Natural killer cell treated with Interleukin-12 subunit alpha and Interleukin-12 subunit beta and Interleukin-15 and Interleukin-18, amount 100 ng/mL, for 72 hours (primary cell): ENCODE results near the gene SH3GL2. TPM values are rescaled to one million over a fixed set of nuclear protein-coding genes. Genes with fewer than 3 reads are reported as not detected.

Experiments used
- ATAC-seq, 2 donors: fragments of 150-1000 bp; cut with Tn5 transposase in 1 of 2; sonication (Bioruptor Pico), chemical (Tn5 transposase) in 1 of 2; 2 replicates each; pipeline ENCODE4 v1.10.0; 2021
- DNase-seq: peaks from one replicate; pipeline ENCODE4 v3.0.0; 2022; ENCODE audit warnings: low spot score
- H3K27ac Mint-ChIP-seq, 2 donors: 1 replicate in 1 of 2; 2 replicates in 1 of 2; pipeline ENCODE4 v1.8.0; 2022; ENCODE audit warnings: mixed read lengths in 2 of 2, mild to moderate bottlenecking in 1 of 2, moderate library complexity in 1 of 2
- H3K27me3 Mint-ChIP-seq, 2 donors: 1 replicate in 1 of 2; 2 replicates in 1 of 2; pipeline ENCODE4 v1.8.0; 2022; ENCODE audit warnings: mixed read lengths in 2 of 2
- H3K36me3 Mint-ChIP-seq: one replicate; pipeline ENCODE4 v1.8.0; 2022; ENCODE audit warnings: mixed read lengths
- H3K4me1 Mint-ChIP-seq, 2 donors: 1 replicate in 1 of 2; 2 replicates in 1 of 2; pipeline ENCODE4 v1.8.0; 2022; ENCODE audit warnings: low read depth in 2 of 2, mixed read lengths in 2 of 2, mild to moderate bottlenecking in 1 of 2
- H3K4me3 Mint-ChIP-seq: one replicate; pipeline ENCODE4 v1.8.0; 2022; ENCODE audit warnings: mixed read lengths
- H3K9me3 Mint-ChIP-seq: 2 replicates; pipeline ENCODE4 v1.8.0; 2022; ENCODE audit warnings: mixed read lengths
- total RNA-seq, 2 donors: library from RNA; stranded (reverse); gene quantifications; one replicate each; pipeline ENCODE4 v1.2.3, GENCODE V29; 2022

Gene SH3GL2
- total RNA-seq, result not detected

GRCh38 chr9:17578911-17579793 is at the start of gene SH3GL2:
SH3GL2 (plus strand) TSS chr9:17579066.
- no peak within 1 kb of the TSS for H3K27ac Mint-ChIP-seq
- DNase-seq (peak; percentile 61), ATAC-seq (peak; percentile 32 to 41)
- H3K4me3 Mint-ChIP-seq, result no peak within 1 kb of the TSS
- peaks cover 18 to 23% of the 10 kb centered on the region in 2 donors for H3K27me3 Mint-ChIP-seq
- H3K4me1 Mint-ChIP-seq, result no peaks in the 10 kb centered on the region
- H3K36me3 Mint-ChIP-seq, result no peaks in the 10 kb centered on the region
- H3K9me3 Mint-ChIP-seq, result no peaks in the 10 kb centered on the region

DNA sequence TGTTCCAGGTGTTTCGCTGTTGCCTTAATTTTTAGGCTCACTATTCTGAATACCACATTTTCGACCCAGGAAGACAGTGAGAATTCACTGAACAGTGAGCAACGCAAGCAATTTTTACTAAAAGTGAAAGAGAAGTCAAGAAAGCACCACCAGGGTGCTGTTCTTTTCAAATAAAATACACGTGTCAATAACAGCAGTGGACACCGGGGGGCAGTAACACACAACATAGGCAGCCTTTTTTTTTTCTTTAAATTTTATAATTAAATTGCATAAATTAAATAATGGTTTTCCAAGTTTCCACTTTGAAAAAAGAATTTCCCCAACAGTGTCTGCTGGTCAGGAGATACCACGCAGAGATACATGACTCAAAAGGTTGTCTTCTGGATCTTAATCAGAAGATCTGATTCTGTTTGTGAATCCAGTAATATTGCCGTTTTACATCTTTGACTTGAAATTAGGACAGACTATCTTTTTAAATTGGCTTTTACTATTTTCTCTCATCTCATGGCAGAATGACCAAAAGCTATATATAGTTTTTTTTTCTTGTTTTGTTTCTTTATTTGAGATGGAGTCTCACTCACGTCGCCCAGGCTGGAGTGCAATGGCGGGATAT is 47.1 kb upstream of the SH3GL2 start:
- Mint-ChIP-seq H3K4me3 (no peak overlapping the region), H3K36me3 (no peaks in the 10 kb centered on the region), H3K27ac (no peak overlapping the region), H3K4me1 (no peaks in the 10 kb centered on the region), H3K9me3 (no peaks in the 10 kb centered on the region), H3K27me3 (peaks cover 0 to 2% of the 10 kb centered on the region in 2 donors)
- DNase-seq (no peak), ATAC-seq (no peak)

GRCh38 chr9:17532461-17532860 is 46.4 kb upstream of the SH3GL2 start:
- Mint-ChIP-seq H3K27me3 (no peaks in the 10 kb centered on the region), H3K4me1 (no peaks in the 10 kb centered on the region), H3K36me3 (no peaks in the 10 kb centered on the region), H3K27ac (no peak overlapping the region), H3K4me3 (no peak overlapping the region), H3K9me3 (no peaks in the 10 kb centered on the region)
- DNase-seq (no peak), ATAC-seq (peak in 1 of 2 donors; percentile 32)

DNA sequence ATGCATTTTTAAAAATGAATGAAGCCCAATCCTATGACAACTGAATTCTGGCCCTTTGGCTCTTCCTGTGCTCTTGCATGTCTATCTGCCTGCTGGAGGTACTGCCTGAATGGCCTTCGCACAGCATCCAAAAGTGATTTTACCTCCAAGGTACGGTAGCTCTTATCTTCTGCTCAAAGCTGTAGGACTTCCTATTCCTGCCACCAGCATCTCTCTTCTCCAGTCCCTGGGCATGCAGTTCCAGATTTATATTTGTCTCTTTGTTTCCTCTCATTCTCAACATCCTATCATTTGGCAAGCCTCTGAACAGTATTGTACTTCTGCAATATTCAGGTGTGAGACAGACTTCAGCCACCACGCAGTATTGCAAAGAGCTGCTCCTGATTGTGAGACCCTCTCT is 43.7 kb upstream of the SH3GL2 start:
- DNase-seq, result no peak
- Mint-ChIP-seq H3K4me1 (no peaks in the 10 kb centered on the region), H3K27me3 (no peaks in the 10 kb centered on the region), H3K9me3 (no peaks in the 10 kb centered on the region), H3K27ac (no peak overlapping the region), H3K36me3 (no peaks in the 10 kb centered on the region), H3K4me3 (no peak overlapping the region)
- ATAC-seq, result no peak

- no peak overlapping the region for H3K27ac Mint-ChIP-seq
- DNase-seq (no peak), ATAC-seq (no peak)
- H3K36me3 Mint-ChIP-seq, result no peaks in the 10 kb centered on the region
- no peaks in the 10 kb centered on the region for H3K27me3 Mint-ChIP-seq
- H3K9me3 Mint-ChIP-seq, result peaks cover 8% of the 10 kb centered on the region
- H3K4me1 Mint-ChIP-seq, result no peaks in the 10 kb centered on the region
- no peak overlapping the region for H3K4me3 Mint-ChIP-seq
Measured at GRCh38 chr9:17536027-17536426, 42.8 kb upstream of the SH3GL2 start.

GRCh38 chr9:17551023-17551422 is 27.8 kb upstream of the SH3GL2 start:
- H3K27ac Mint-ChIP-seq, result no peak overlapping the region
- H3K27me3 Mint-ChIP-seq, result peaks cover 0 to 3% of the 10 kb centered on the region in 2 donors
- H3K4me3 Mint-ChIP-seq, result no peak overlapping the region
- H3K4me1 Mint-ChIP-seq, result no peaks in the 10 kb centered on the region
- H3K9me3 Mint-ChIP-seq, result peaks cover 11% of the 10 kb centered on the region
- no peak for DNase-seq
- ATAC-seq, result no peak
- H3K36me3 Mint-ChIP-seq, result no peaks in the 10 kb centered on the region

GRCh38 chr9:17555362-17556054 is 23.4 kb upstream of the SH3GL2 start:
- H3K4me3 Mint-ChIP-seq, result no peak overlapping the region
- peaks cover 13% of the 10 kb centered on the region for H3K9me3 Mint-ChIP-seq
- H3K36me3 Mint-ChIP-seq, result peaks cover 4% of the 10 kb centered on the region
- ATAC-seq (no peak), DNase-seq (no peak)
- peaks cover 0 to 3% of the 10 kb centered on the region in 2 donors for H3K27me3 Mint-ChIP-seq
- no peak overlapping the region for H3K27ac Mint-ChIP-seq
- no peaks in the 10 kb centered on the region for H3K4me1 Mint-ChIP-seq

DNA sequence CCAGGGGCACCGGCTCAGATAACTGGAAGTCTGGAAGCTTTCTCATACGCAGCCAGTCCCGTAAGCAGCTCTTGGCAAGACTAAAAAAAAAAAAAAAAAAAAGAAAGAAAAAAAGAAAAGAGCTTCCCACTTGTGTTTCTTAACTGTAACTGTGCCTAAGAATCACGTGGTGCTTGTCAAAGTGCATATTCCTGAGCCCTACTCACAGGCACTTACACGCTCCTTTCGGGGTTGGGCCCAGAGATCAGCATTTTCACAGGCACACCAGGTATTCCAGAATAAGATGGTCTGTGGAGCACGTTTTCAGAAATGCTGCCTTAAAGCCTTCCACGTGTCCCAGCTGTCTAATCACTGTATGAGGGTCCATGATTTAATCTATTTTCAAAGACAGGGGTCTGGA is 22.6 kb upstream of the SH3GL2 start:
- Mint-ChIP-seq H3K4me3 (no peak overlapping the region), H3K9me3 (peaks cover 13% of the 10 kb centered on the region), H3K27ac (no peak overlapping the region), H3K36me3 (peaks cover 4% of the 10 kb centered on the region), H3K27me3 (peaks cover 0 to 3% of the 10 kb centered on the region in 2 donors), H3K4me1 (no peaks in the 10 kb centered on the region)
- ATAC-seq (no peak), DNase-seq (no peak)

GRCh38 chr9:17556935-17557334 is 21.9 kb upstream of the SH3GL2 start:
- Mint-ChIP-seq H3K4me3 (no peak overlapping the region), H3K27me3 (peaks cover 0 to 3% of the 10 kb centered on the region in 2 donors), H3K4me1 (no peaks in the 10 kb centered on the region), H3K36me3 (peaks cover 4% of the 10 kb centered on the region), H3K9me3 (peaks cover 13% of the 10 kb centered on the region), H3K27ac (no peak overlapping the region)
- DNase-seq, result no peak
- ATAC-seq, result no peak

- Mint-ChIP-seq H3K27me3 (no peaks in the 10 kb centered on the region), H3K9me3 (peaks cover 5% of the 10 kb centered on the region), H3K4me3 (no peak overlapping the region), H3K27ac (no peak overlapping the region), H3K36me3 (no peaks in the 10 kb centered on the region), H3K4me1 (no peaks in the 10 kb centered on the region)
- no peak for ATAC-seq
- DNase-seq, result no peak
Measured at GRCh38 chr9:17571825-17572224, 7.0 kb upstream of the SH3GL2 start.

DNA sequence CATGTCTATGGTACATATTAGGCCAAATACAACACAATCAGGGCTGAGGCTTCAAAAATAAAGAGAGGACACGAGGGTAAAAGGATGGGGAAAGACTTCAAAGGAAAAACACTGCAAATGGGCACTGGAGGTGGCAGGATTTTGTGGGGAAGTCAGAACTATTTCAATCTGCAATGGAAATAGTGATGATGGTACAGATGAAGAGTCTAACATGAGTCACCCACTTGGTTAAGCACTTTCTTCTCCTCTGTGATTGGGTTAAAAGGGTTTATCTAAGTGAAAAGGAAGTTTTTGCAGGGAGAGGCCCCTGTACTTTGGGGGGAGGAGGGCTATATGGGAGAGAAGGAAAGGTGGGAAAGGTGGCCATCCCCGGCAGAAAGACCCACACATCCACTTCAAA is 4.5 kb upstream of the SH3GL2 start:
- ATAC-seq, result no peak
- Mint-ChIP-seq H3K9me3 (peaks cover 5% of the 10 kb centered on the region), H3K36me3 (no peaks in the 10 kb centered on the region), H3K4me3 (no peak overlapping the region), H3K27me3 (peaks cover 10% of the 10 kb centered on the region in 2 donors), H3K4me1 (no peaks in the 10 kb centered on the region), H3K27ac (no peak overlapping the region)
- DNase-seq, result no peak

- peaks cover 18 to 23% of the 10 kb centered on the region in 2 donors for H3K27me3 Mint-ChIP-seq
- no peak overlapping the region for H3K27ac Mint-ChIP-seq
- no peaks in the 10 kb centered on the region for H3K9me3 Mint-ChIP-seq
- H3K4me3 Mint-ChIP-seq, result no peak overlapping the region
- H3K4me1 Mint-ChIP-seq, result no peaks in the 10 kb centered on the region
- H3K36me3 Mint-ChIP-seq, result no peaks in the 10 kb centered on the region
- DNase-seq (no peak), ATAC-seq (no peak)
Measured at GRCh38 chr9:17578577-17578910, 322 bp upstream of the SH3GL2 start.

GRCh38 chr9:17580119-17580518 is 1.3 kb downstream of the SH3GL2 start:
- Mint-ChIP-seq H3K27ac (no peak overlapping the region), H3K4me3 (no peak overlapping the region), H3K36me3 (no peaks in the 10 kb centered on the region), H3K4me1 (no peaks in the 10 kb centered on the region), H3K9me3 (no peaks in the 10 kb centered on the region), H3K27me3 (peaks cover 18 to 23% of the 10 kb centered on the region in 2 donors)
- no peak for DNase-seq
- no peak for ATAC-seq

DNA sequence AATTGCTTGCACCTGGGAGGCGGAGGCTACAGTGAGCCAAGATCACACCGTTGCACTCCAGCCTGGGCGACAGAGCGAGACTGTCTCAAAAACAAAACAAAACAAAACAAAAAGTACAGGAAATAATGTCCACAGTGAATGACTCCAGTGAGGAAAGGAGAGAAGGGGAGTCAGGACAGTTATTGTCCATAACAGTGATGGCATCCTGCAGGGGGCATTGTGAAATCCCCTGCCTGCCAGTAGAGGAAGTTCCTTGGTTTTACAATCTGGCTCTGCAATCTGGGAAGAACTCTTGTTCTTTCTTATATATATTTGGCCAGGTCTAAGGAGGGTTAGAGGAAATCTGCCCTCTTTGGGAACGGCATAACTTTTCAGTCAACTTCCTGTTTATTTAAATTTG is 8.2 kb downstream of the SH3GL2 start:
- no peaks in the 10 kb centered on the region for H3K36me3 Mint-ChIP-seq
- DNase-seq (no peak), ATAC-seq (no peak)
- no peak overlapping the region for H3K4me3 Mint-ChIP-seq
- no peaks in the 10 kb centered on the region for H3K4me1 Mint-ChIP-seq
- peaks cover 9% of the 10 kb centered on the region for H3K9me3 Mint-ChIP-seq
- no peak overlapping the region for H3K27ac Mint-ChIP-seq
- no peaks in the 10 kb centered on the region for H3K27me3 Mint-ChIP-seq
